ENCODE results near the gene TRAPPC4. TPM values are rescaled to one million over a fixed set of nuclear protein-coding genes. Genes with fewer than 3 reads are reported as not detected.

TRAPPC4 gene
- polyA plus RNA-seq, 1 of the 3 experiments (the other 2 are of a cell fraction): 368 TPM

- peaks cover 23% of the 10 kb centered on the region for H3F3A ChIP-seq (replicated peaks; ENCODE audit: insufficient read depth)
- peak overlapping the region; percentile 77 to 97 for H3K4me3 ChIP-seq (ENCODE audit: low read depth in 2 of 2, low read length in 1 of 2)
- H3K79me2 ChIP-seq (ENCODE audit: insufficient read depth): peaks cover 58% of the 10 kb centered on the region
- peaks cover 3 to 34% of the 10 kb centered on the region in 2 experiments for H3K36me3 ChIP-seq (replicated peaks in 1 of 2; ENCODE audit: control insufficient read depth in 1 of 2, insufficient read depth in 2 of 2, low read length in 1 of 2)
- H3K9me2 ChIP-seq: no peaks in the 10 kb centered on the region
- H3K4me1 ChIP-seq (ENCODE audit: control insufficient read depth in 1 of 2, insufficient read depth in 2 of 2, low read depth in 1 of 2, low read length in 1 of 2): peaks cover 5 to 16% of the 10 kb centered on the region in 2 experiments; a peak in 3 of 4 replicates
- ChIA-PET CTCF (interaction anchor here (1.2 to 4.1 kb wide), 4 partner anchors 14 to 309 kb away, joined by 3 to 13 read pairs (median 4); partner anchors contain the start of genes BCL9L and UPK2), POLR2A (interaction anchor here (0.6 to 1.6 kb wide), 4 partner anchors 9 to 207 kb away, joined by 3 to 5 read pairs (median 3); partner anchors contain the start of gene DDX6)
- no peak for DNase-seq
- TF ChIP-seq JUND (IDR thresholded peaks at IDR 0.05): no peak
- TF ChIP-seq YY1 (IDR thresholded peaks at IDR 0.05; ENCODE audit: low read depth): no peak
- TF ChIP-seq USF2 (IDR thresholded peaks at IDR 0.05; ENCODE audit: borderline replicate concordance, low read depth, low read length): no peak
- TF ChIP-seq RFX5 (IDR thresholded peaks at IDR 0.05; ENCODE audit: low read length): no peak
- no peak for TF ChIP-seq IRF3 (IDR thresholded peaks at IDR 0.05; ENCODE audit: low read depth, low read length)
- TF ChIP-seq MEF2A (IDR thresholded peaks at IDR 0.05; ENCODE audit: borderline replicate concordance, low read depth): no peak
- no peak for TF ChIP-seq NRF1 (IDR thresholded peaks at IDR 0.05; ENCODE audit: low read depth, low read length)
- no peak for TF ChIP-seq FOXJ3 (CRISPR knock-in tag; IDR thresholded peaks at IDR 0.05)
- TF ChIP-seq POLR2AphosphoS5 (IDR thresholded peaks at IDR 0.05; ENCODE audit: low read depth, low read length): no peak
- no peak for TF ChIP-seq CHD2 (IDR thresholded peaks at IDR 0.05; ENCODE audit: low read length, partially characterized antibody)
- no peak for TF ChIP-seq TCF12 (IDR thresholded peaks at IDR 0.05)
- no peak for TF ChIP-seq SMC3 (IDR thresholded peaks at IDR 0.05; ENCODE audit: low read depth, low read length)
- TF ChIP-seq CTCF (IDR thresholded peaks at IDR 0.05): no peak
- no peak for TF ChIP-seq TEAD4 (IDR thresholded peaks at IDR 0.05; ENCODE audit: borderline replicate concordance, insufficient read depth)
- no peak for TF ChIP-seq FOXM1 (IDR thresholded peaks at IDR 0.05; ENCODE audit: low read depth)
- TF ChIP-seq GATA2 (CRISPR knock-in tag; IDR thresholded peaks at IDR 0.05): no peak
- TF ChIP-seq MXI1 (IDR thresholded peaks at IDR 0.05; ENCODE audit: low read depth, low read length): no peak
- TF ChIP-seq USF1 (IDR thresholded peaks at IDR 0.05; ENCODE audit: borderline replicate concordance, low read depth): no peak
- H3K27me3 ChIP-seq (ENCODE audit: insufficient read depth): no peaks in the 10 kb centered on the region
- H2AFZ ChIP-seq (ENCODE audit: low read depth): peak overlapping the region; percentile 99; the same call in 1 of the 2 replicates
- H3K27ac ChIP-seq (ENCODE audit: low read depth in 2 of 2, low read length in 1 of 2): peak overlapping the region; percentile 53 to 69
- H3K9me3 ChIP-seq: no peaks in the 10 kb centered on the region
- H3K4me2 ChIP-seq: peak overlapping the region; percentile 98
- H4K20me1 ChIP-seq (ENCODE audit: insufficient read depth): no peaks in the 10 kb centered on the region
- peak overlapping the region; percentile 78 for H3K9ac ChIP-seq
- WGBS (ENCODE audit: low lambda C conversion rate): 2% methylated on average over 18 of the region's 19 CpGs
Observed at GRCh38 chr11:118998388-118998717, 20.2 kb upstream of the TRAPPC4 start.

Measured in SK-N-SH (cell line).